HEK293 (cell line): Measurements from ENCODE around the gene HDGF.
A peak's percentile ranks its signal among the peaks of the same experiment; 100 is the strongest.

Experiments used
- ELK4 ChIP-seq: IDR thresholded peaks from 2 replicates; pipeline ENCODE4 v1.6.1; 2011; ENCODE audit warnings: mild to moderate bottlenecking, low read depth, low read length, borderline replicate concordance
- FEZF1 ChIP-seq: fragments of 450-650 bp; formaldehyde crosslinking; IDR thresholded peaks from 2 replicates; pipeline ENCODE4 v1.5.1; 2016; ENCODE audit warnings: missing biosample characterization, missing genetic modification characterization
- KLF7 ChIP-seq: fragments of 450-650 bp; formaldehyde crosslinking; IDR thresholded peaks from 2 replicates; pipeline ENCODE4 v1.5.1; 2016; ENCODE audit warnings: missing biosample characterization, missing genetic modification characterization, borderline replicate concordance
- PRDM6 ChIP-seq: fragments of 450-650 bp; formaldehyde crosslinking; IDR thresholded peaks from 2 replicates; pipeline ENCODE4 v1.5.1; 2017; ENCODE audit warnings: missing biosample characterization, missing genetic modification characterization
- TSHZ1 ChIP-seq: fragments of 450-650 bp; formaldehyde crosslinking; IDR thresholded peaks from 2 replicates; pipeline ENCODE4 v1.5.1; 2016; ENCODE audit warnings: missing biosample characterization, missing genetic modification characterization, borderline replicate concordance
- ZBTB1 ChIP-seq: fragments of 450-650 bp; formaldehyde crosslinking; IDR thresholded peaks from 2 replicates; pipeline ENCODE4 v1.5.1; 2016; ENCODE audit warnings: missing biosample characterization, missing genetic modification characterization
- ZNF18 ChIP-seq: fragments of 450-650 bp; formaldehyde crosslinking; IDR thresholded peaks from 2 replicates; pipeline ENCODE4 v1.5.1; 2016; ENCODE audit warnings: missing biosample characterization, missing genetic modification characterization
- ZNF23 ChIP-seq: fragments of 450-650 bp; formaldehyde crosslinking; IDR thresholded peaks from 2 replicates; pipeline ENCODE4 v1.5.1; 2016; ENCODE audit warnings: missing biosample characterization, missing genetic modification characterization, borderline replicate concordance
- ZNF280D ChIP-seq: fragments of 450-650 bp; formaldehyde crosslinking; IDR thresholded peaks from 2 replicates; pipeline ENCODE4 v1.5.1; 2016; ENCODE audit warnings: missing biosample characterization, missing genetic modification characterization
- ZNF324 ChIP-seq: fragments of 450-650 bp; formaldehyde crosslinking; IDR thresholded peaks from 2 replicates; pipeline ENCODE4 v1.5.1; 2016; ENCODE audit warnings: missing biosample characterization, missing genetic modification characterization
- ZNF335 ChIP-seq: fragments of 450-650 bp; formaldehyde crosslinking; conservative IDR thresholded peaks from 2 replicates; pipeline ENCODE4 v1.5.1; 2016; ENCODE audit warnings: missing biosample characterization, missing genetic modification characterization
- ZNF366 ChIP-seq: fragments of 450-650 bp; formaldehyde crosslinking; conservative IDR thresholded peaks from 2 replicates; pipeline ENCODE4 v1.5.1; 2016; ENCODE audit warnings: missing biosample characterization, missing genetic modification characterization
- ZNF398 ChIP-seq: fragments of 450-650 bp; formaldehyde crosslinking; IDR thresholded peaks from 2 replicates; pipeline ENCODE4 v1.5.1; 2017; ENCODE audit warnings: missing biosample characterization, missing genetic modification characterization
- ZNF423 ChIP-seq: fragments of 450-650 bp; formaldehyde crosslinking; IDR thresholded peaks from 2 replicates; pipeline ENCODE4 v1.5.1; 2016; ENCODE audit warnings: missing biosample characterization, missing genetic modification characterization
- ZNF513 ChIP-seq: fragments of 450-650 bp; IDR thresholded peaks from 2 replicates; pipeline ENCODE4 v1.5.1; 2018; ENCODE audit warnings: missing biosample characterization, missing genetic modification characterization
- ZNF558 ChIP-seq: fragments of 450-650 bp; formaldehyde crosslinking; IDR thresholded peaks from 2 replicates; pipeline ENCODE4 v1.5.1; 2016; ENCODE audit warnings: missing biosample characterization, missing genetic modification characterization
- ZNF560 ChIP-seq: fragments of 450-650 bp; formaldehyde crosslinking; IDR thresholded peaks from 2 replicates; pipeline ENCODE4 v1.5.1; 2017; ENCODE audit warnings: missing biosample characterization, missing genetic modification characterization, borderline replicate concordance
- ZNF580 ChIP-seq: fragments of 450-650 bp; formaldehyde crosslinking; IDR thresholded peaks from 2 replicates; pipeline ENCODE4 v1.5.1; 2016; ENCODE audit warnings: missing biosample characterization, missing genetic modification characterization
- ZNF596 ChIP-seq: fragments of 450-650 bp; IDR thresholded peaks from 2 replicates; pipeline ENCODE4 v1.5.0; 2018; ENCODE audit warnings: missing biosample characterization, mild to moderate bottlenecking, missing genetic modification characterization, moderate library complexity
- ZNF629 ChIP-seq: fragments of 450-650 bp; formaldehyde crosslinking; IDR thresholded peaks from 2 replicates; pipeline ENCODE4 v1.5.1; 2017; ENCODE audit warnings: missing biosample characterization, missing genetic modification characterization
- ZNF670 ChIP-seq: fragments of 450-650 bp; formaldehyde crosslinking; IDR thresholded peaks from 2 replicates; pipeline ENCODE4 v1.5.1; 2016; ENCODE audit warnings: missing biosample characterization, missing genetic modification characterization, low read depth
- ZNF701 ChIP-seq: fragments of 450-650 bp; formaldehyde crosslinking; IDR thresholded peaks from 2 replicates; pipeline ENCODE4 v1.5.1; 2016; ENCODE audit warnings: missing biosample characterization, missing genetic modification characterization
- ZNF747 ChIP-seq: fragments of 450-650 bp; formaldehyde crosslinking; IDR thresholded peaks from 2 replicates; pipeline ENCODE4 v1.5.1; 2016; ENCODE audit warnings: missing biosample characterization, missing genetic modification characterization
- ZNF843 ChIP-seq: fragments of 450-650 bp; formaldehyde crosslinking; IDR thresholded peaks from 2 replicates; pipeline ENCODE4 v1.5.1; 2016; ENCODE audit warnings: missing biosample characterization, missing genetic modification characterization

Gene HDGF

GRCh38 chr1:156740741-156741480 lies 10.6 kb downstream of the HDGF start, which contains the start of gene MRPL24 (continued):
- 0 out of 2 replicates have a peak, but pooled peaks have one; percentile 31 for TF ChIP-seq ZNF18 (tag by site-specific recombination)
- no peak for TF ChIP-seq ZNF558
- TF ChIP-seq ZNF513 (tag by site-specific recombination): no peak
- TF ChIP-seq ZNF843: 0 out of 2 replicates have a peak, but pooled peaks have one; percentile 19
- TF ChIP-seq ZNF324 (tag by site-specific recombination): peak; percentile 64
- TF ChIP-seq PRDM6 (tag by site-specific recombination): no peak
- TF ChIP-seq ELK4: peak; percentile 21; the same call in 1 of the 2 replicates
- no peak for TF ChIP-seq ZBTB1
- TF ChIP-seq ZNF423 (tag by site-specific recombination): no peak; the same call in 1 of the 2 replicates
- no peak for TF ChIP-seq ZNF560 (tag by site-specific recombination)
- TF ChIP-seq TSHZ1: no peak
- no peak for TF ChIP-seq ZNF280D (tag by site-specific recombination)
- no peak for TF ChIP-seq ZNF747 (tag by site-specific recombination)
- peak; percentile 98 for TF ChIP-seq ZNF335 (tag by site-specific recombination)
- TF ChIP-seq ZNF580 (tag by site-specific recombination): peak; percentile 100
- TF ChIP-seq ZNF366: no peak; the same call in 1 of the 2 replicates
- TF ChIP-seq ZNF398: peak; percentile 72
- peak; percentile 96; the same call in 1 of the 2 replicates for TF ChIP-seq KLF7 (tag by site-specific recombination)
- TF ChIP-seq ZNF23: no peak
- no peak for TF ChIP-seq ZNF701 (tag by site-specific recombination)
- TF ChIP-seq ZNF629: peak; percentile 82
- no peak for TF ChIP-seq FEZF1 (tag by site-specific recombination)
- TF ChIP-seq ZNF670 (tag by site-specific recombination): no peak
- TF ChIP-seq ZNF596 (tag by site-specific recombination): no peak
